NT2/D1 (cell line): ENCODE results near the gene PTDSS2.

Source experiments
- DNase-seq: peaks from one replicate; pipeline ENCODE4 v3.0.0-alpha.2; 2011; ENCODE audit warnings: low read depth, low spot score
- H3K27me3 ChIP-seq: 2 replicates; pipeline ENCODE4 v1.6.0; 2011; ENCODE audit warnings: mild to moderate bottlenecking; ENCODE audit not compliant: insufficient read length, insufficient read depth
- H3K36me3 ChIP-seq: 2 replicates; pipeline ENCODE4 v1.6.1; 2011; ENCODE audit warnings: mild to moderate bottlenecking, low read length, mixed read lengths; ENCODE audit not compliant: insufficient read depth, insufficient read length
- H3K4me1 ChIP-seq: 2 replicates; pipeline ENCODE4 v1.5.1; 2011; ENCODE audit not compliant: insufficient read depth, insufficient read length
- H3K4me3 ChIP-seq: 2 replicates; pipeline ENCODE4 v1.5.1; 2011; ENCODE audit warnings: low read depth; ENCODE audit not compliant: insufficient read length
- H3K9ac ChIP-seq: 2 replicates; pipeline ENCODE4 v1.6.0; 2011; ENCODE audit warnings: low read depth; ENCODE audit not compliant: insufficient read length
- H3K9me3 ChIP-seq: 2 replicates; pipeline ENCODE4 v1.5.1; 2011; ENCODE audit warnings: mild to moderate bottlenecking, low read length; ENCODE audit not compliant: insufficient read depth
- SUZ12 ChIP-seq: IDR thresholded peaks from 2 replicates; pipeline ENCODE4 v1.6.1; 2011; ENCODE audit not compliant: insufficient read length, insufficient read depth; ENCODE audit errors: extremely low read depth
- YY1 ChIP-seq: IDR thresholded peaks from 2 replicates; pipeline ENCODE4 v1.6.1; 2011; ENCODE audit not compliant: insufficient read length, insufficient read depth
- ZNF274 ChIP-seq: IDR thresholded peaks from 2 replicates; pipeline ENCODE4 v1.6.1; 2011; ENCODE audit warnings: mild to moderate bottlenecking, low read depth, low read length

Gene PTDSS2

DNA sequence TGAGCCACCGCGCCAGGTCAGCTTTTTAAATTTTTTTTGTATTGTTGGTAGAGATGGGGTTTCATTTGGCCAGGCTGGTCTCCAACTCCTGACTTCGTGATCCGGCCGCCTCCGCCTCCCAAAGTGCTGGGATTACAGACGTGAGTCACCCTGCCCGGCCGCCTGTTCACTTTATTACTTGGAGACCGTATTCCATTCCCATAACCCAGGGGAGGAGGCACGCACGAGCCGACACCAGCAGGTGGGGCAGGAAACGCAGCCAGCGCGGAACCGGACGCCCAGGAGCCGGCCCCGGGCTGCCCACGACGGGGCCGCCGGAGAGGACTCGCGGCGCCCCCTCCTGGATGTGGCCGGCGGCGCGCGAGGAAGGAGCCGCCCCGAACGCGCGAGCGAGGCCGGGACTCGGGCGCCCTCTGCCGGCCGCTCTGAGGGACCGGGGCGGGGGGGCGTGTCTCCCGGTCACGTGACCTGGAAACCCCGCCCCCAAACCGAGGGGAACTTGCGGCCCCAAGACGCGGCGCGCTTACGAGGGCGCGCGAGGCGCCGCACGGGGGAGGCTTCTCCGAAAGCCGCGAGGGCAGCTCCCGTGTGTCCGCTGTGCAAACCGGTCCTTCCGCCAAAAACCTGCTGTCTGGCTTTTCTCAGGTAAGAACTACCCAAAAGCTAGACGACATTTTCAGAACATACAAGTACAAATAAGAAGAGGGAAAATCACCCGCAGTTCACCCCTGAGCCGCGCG lies 68.6 kb downstream of the PTDSS2 start:
- no peak overlapping the region for H3K4me3 ChIP-seq

DNA sequence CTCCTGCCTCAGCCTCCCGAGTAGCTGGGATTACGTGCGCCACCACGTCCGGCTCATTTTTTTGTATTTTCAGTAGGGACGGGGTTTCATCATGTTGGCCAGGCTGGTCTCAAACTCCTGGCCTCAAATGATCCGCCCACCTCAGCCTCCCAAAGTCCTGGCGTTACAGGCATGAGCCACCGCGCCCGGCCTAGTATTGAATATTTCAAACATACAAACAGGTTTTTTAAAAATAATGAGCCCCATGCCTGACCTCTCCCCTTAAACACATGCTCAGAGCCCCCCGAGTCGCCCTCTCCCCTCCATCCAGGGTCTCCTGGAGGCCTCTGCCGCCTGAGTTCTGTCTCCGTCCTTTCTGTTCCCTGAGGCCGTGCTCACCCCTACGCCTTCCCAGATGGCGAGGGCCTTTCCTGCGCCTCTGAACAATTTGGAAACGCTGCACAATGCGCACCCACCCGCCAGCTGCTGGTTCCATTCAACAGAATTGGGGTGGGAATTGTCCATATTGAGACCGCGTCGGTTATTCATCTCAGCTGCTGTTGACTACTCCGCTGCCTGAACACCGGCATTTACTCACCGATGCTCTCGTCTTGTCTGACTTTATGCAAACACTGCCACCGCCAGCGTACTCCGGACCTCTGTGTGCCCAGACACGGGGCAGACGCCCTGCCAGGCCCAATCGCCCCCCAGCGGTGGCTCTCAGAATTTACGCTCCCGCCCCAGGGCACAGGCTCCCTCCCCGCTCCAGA lies 70.5 kb downstream of the PTDSS2 start:
- Histone ChIP-seq H3K4me3 (no peak overlapping the region), H3K27me3 (no peaks in the 10 kb centered on the region), H3K9me3 (peaks cover 44% of the 10 kb centered on the region; the same call in 1 of the 2 replicates), H3K4me1 (no peaks in the 10 kb centered on the region), H3K9ac (no peak overlapping the region), H3K36me3 (no peaks in the 10 kb centered on the region)
- TF ChIP-seq YY1 (no peak), ZNF274 (no peak), SUZ12 (no peak)
- no peak for DNase-seq

More for the DNA sequence above, 68.6 kb downstream of the PTDSS2 start:
- Histone ChIP-seq H3K36me3 (peaks cover 14% of the 10 kb centered on the region), H3K9ac (no peak overlapping the region), H3K9me3 (peaks cover 55% of the 10 kb centered on the region; the same call in 1 of the 2 replicates), H3K4me1 (no peaks in the 10 kb centered on the region), H3K27me3 (no peaks in the 10 kb centered on the region)
- TF ChIP-seq ZNF274 (no peak), SUZ12 (no peak), YY1 (no peak)
- peak; percentile 79 for DNase-seq

DNA sequence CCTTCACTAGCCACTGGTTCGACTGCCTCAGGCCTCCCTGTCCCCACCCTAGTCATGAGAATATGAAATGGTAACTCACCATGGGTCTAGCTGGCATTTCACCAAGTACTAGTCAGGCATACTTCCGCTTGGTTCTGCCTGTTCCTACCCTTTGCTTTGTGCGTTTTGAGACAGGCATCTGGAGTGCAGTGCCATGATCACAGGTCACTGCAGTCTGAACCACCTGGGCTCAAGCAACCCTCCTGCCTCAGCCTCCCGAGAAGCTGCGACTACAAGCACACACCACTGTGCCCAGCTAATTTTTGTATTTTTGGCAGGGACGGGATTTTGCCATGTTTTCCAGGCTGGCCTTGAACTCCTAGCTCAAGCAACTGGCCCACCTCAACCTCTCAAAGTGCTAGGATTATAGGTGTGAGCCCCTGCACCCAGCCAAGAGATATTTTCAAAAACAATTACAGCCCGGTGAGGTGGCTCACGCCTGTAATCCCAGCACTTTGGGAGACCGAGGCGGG lies 71.2 kb downstream of the PTDSS2 start:
- Histone ChIP-seq H3K9me3 (peaks cover 38% of the 10 kb centered on the region; the same call in 1 of the 2 replicates), H3K4me1 (no peaks in the 10 kb centered on the region), H3K4me3 (no peak overlapping the region), H3K36me3 (no peaks in the 10 kb centered on the region), H3K27me3 (no peaks in the 10 kb centered on the region), H3K9ac (no peak overlapping the region)
- DNase-seq = no peak
- no peak for TF ChIP-seq YY1
- TF ChIP-seq SUZ12 = no peak
- TF ChIP-seq ZNF274 = no peak

DNA sequence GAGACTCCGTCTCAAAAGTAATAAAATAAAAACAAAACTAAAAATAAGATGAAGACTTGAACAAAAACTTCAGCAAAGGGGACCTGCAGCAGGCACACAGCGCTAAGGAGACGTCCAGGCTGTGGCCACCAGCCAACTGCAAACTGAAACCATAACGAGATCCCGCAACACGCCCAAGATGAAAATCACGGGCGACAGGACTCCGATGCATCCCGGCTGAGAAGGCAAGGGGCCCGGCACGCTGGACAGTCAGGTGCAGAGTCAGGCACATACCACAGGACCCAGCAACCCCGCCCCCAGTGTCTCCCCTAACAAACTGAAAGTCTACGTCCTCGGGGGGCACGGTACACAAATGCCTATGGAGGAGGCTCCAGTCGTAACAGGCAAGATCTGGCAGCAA lies 76.1 kb downstream of the PTDSS2 start:
- Histone ChIP-seq H3K36me3 (peaks cover 22% of the 10 kb centered on the region), H3K9ac (no peak overlapping the region), H3K27me3 (no peaks in the 10 kb centered on the region), H3K9me3 (peaks cover 2% of the 10 kb centered on the region; the same call in 1 of the 2 replicates), H3K4me1 (peaks cover 7% of the 10 kb centered on the region), H3K4me3 (no peak overlapping the region)
- TF ChIP-seq YY1 (no peak), ZNF274 (no peak), SUZ12 (no peak)
- DNase-seq = no peak

DNA sequence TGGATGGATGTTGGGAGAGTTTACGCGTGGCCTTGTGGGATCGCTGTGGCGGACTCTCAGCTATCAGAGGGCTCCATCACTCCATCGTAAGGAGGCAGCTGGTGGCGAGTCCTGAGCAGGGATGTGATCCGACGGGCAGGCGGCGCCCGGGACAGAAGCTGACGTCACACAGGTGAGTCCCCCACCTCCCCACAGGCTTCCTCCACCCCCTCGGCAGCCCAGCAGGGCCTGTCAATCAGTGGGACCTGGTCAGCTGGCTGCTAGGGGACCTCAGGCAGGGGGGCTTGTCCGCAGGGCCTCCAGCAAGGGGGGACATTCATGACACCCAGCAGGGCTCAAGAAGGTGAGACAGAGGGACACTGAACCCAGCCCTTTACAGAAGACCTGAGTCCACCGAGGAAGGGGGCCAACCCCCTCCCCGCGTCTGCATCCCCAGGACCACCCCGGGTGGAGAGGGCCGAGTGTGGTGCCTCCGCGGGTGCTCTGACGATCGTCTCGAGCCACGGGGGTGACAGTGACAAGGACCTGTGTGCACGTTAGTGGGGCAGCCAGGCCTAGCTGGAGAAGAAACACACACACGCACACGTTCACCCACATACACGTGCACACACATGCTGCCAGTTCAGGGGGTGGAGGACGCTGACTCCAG lies 78.2 kb downstream of the PTDSS2 start:
- no peaks in the 10 kb centered on the region for H3K27me3 ChIP-seq
- peaks cover 7% of the 10 kb centered on the region for H3K4me1 ChIP-seq
- no peaks in the 10 kb centered on the region; the same call in 1 of the 2 replicates for H3K9me3 ChIP-seq
- DNase-seq = no peak
- no peak overlapping the region for H3K4me3 ChIP-seq
- no peak for TF ChIP-seq YY1
- TF ChIP-seq SUZ12 = no peak
- TF ChIP-seq ZNF274 = no peak
- no peak overlapping the region for H3K9ac ChIP-seq
- H3K36me3 ChIP-seq = peaks cover 43% of the 10 kb centered on the region

DNA sequence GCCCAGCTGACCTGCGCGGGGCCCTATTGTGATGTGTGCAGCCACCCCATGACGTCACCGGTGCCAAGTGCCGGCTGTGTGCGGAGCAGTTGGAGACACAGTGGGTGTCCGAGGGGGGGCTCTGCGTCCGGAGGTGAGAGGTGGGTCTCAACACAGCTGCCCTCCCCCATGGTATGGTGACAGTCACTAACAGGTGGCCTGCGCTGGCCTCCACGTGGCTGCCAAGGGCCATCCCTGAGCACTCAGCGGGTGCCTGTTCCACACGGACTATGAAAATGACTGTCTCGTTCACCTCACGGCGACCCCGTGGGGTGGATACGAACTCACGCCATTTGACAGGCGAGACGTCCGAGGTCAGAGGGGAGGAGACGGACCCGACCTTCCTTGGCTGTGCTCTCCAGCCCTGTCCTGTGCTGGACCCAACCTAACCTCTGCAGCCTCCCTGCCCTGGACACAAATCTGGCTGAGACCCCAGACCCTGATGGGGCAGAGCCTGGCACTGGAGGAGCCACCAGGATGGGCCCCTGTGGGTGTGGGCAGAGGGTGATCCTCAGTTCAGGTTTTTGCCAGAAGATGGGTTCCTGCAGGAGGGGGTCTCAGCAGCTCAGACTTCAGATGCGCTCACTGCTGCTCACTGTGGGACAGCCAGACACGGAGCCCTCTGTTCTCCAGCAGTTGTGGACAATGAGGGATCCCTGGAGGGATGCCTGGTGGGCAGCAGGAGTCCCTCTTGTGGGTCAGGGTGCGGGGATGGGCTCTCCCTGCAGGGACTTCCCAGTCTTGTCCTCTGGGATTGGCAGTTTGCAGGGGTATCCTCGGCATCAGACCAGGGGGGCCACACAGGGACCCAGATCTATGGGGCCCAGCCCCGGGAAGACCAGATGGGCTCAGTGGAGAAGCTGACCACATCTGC lies 79.0 kb downstream of the PTDSS2 start:
- no peaks in the 10 kb centered on the region for H3K27me3 ChIP-seq
- no peak for DNase-seq
- peaks cover 9% of the 10 kb centered on the region for H3K4me1 ChIP-seq
- H3K9ac ChIP-seq = peak overlapping the region; percentile 8
- no peak for TF ChIP-seq YY1
- TF ChIP-seq ZNF274 = no peak
- no peak for TF ChIP-seq SUZ12
- H3K4me3 ChIP-seq = no peak overlapping the region
- H3K36me3 ChIP-seq = peaks cover 51% of the 10 kb centered on the region
- H3K9me3 ChIP-seq = no peaks in the 10 kb centered on the region; the same call in 1 of the 2 replicates
